ENCODE measurements around the gene ELL. TPM values are rescaled to one million over a fixed set of nuclear protein-coding genes. Genes with fewer than 3 reads are reported as not detected.

The ELL gene
- total RNA-seq, 1 experiment from 2014 or later = 17.0 TPM

DNA sequence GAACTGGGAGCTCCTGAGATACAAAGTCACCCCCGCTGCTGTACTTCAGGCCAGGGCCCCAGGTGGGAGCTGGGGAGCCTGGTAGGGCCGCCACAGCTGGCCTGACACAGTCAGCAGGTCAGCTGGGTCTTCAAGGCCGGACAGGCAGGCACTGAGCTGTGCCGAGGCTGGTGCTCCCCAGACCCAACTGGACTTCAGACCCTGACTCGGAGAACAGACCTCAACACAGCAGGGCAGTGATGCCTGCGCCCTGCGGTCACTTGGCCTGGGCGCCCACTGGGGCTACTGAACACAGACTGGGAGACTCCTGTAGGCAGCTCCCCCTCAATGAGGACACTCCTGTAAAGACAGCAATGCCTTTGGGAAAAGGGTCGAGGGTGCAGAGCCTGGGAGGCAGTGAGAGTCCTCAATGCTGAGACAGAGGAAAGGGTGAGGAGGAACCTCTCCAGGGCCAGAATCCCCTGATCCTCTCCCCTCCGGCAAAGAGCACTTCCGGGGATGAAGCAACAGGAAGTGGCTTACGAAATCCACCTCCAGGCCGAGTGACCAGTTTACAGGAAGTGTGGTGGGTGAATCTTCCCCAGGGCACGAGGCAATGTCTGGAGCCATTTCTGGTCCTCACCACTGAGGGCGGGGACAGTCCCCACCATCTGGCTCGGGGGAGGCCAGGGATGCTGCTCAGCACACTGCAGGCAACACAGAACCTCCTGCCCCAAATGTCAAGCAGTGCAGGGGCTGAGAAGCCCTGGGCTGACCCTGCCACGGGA lies 43.1 kb downstream of the ELL start:
- Histone ChIP-seq H2AK5ac (ENCODE audit: insufficient read length, low read length) (no peak overlapping the region), H3K9me3 (ENCODE audit: control insufficient read depth, low read depth, low read length) (no peaks in the 10 kb centered on the region), H2BK15ac (ENCODE audit: low read depth, low read length) (no peak overlapping the region), H2BK12ac (ENCODE audit: insufficient read length, low read depth, low read length) (no peak overlapping the region), H4K5ac (ENCODE audit: insufficient read length, low read depth, low read length) (no peak overlapping the region), H4K20me1 (ENCODE audit: control insufficient read depth, insufficient read depth, insufficient read length) (no peaks in the 10 kb centered on the region), H4K8ac (replicated peaks; ENCODE audit: insufficient read length, low read depth, low read length) (no peak overlapping the region), H3K4me1 (ENCODE audit: insufficient read depth, low read length) (no peaks in the 10 kb centered on the region; the same call in 1 of the 2 replicates), H3K4ac (ENCODE audit: low read depth, low read length) (no peak overlapping the region), H3K4me2 (ENCODE audit: insufficient read depth, insufficient read length, low read length) (no peak overlapping the region), H3K23ac (ENCODE audit: insufficient read length, low read depth, low read length) (no peak overlapping the region), H3K23me2 (ENCODE audit: insufficient read length, low read depth, low read length, poor library complexity, severe bottlenecking) (no peaks in the 10 kb centered on the region), H2BK20ac (ENCODE audit: low read depth, low read length, poor library complexity, severe bottlenecking) (no peak overlapping the region), H3K9ac (ENCODE audit: extremely low read depth, insufficient read length, low read length) (no peak overlapping the region), H3K14ac (ENCODE audit: insufficient read depth, low read length) (no peak overlapping the region; the same call in 1 of the 2 replicates), H3K27ac (ENCODE audit: insufficient read length, low read depth, low read length) (no peak overlapping the region), H2AFZ (ENCODE audit: low read length) (no peak overlapping the region), H3K56ac (ENCODE audit: insufficient read length, low read depth, low read length) (no peak overlapping the region), H3K18ac (ENCODE audit: insufficient read length, low read depth, low read length) (no peak overlapping the region), H3K27me3 (ENCODE audit: insufficient read depth, low read length) (no peaks in the 10 kb centered on the region), H3K79me2 (ENCODE audit: insufficient read depth, low read length) (no peaks in the 10 kb centered on the region; the same call in 1 of the 2 replicates), H2BK5ac (ENCODE audit: insufficient read length, low read length) (no peak overlapping the region), H4K91ac (ENCODE audit: insufficient read length, low read depth, low read length) (no peak overlapping the region), H3T11ph (ENCODE audit: low read length) (no peak overlapping the region), H2BK120ac (ENCODE audit: low read depth, low read length, poor library complexity, severe bottlenecking) (no peak overlapping the region), H3K79me1 (ENCODE audit: insufficient read depth, low read depth, low read length, poor library complexity, severe bottlenecking) (peaks cover 2% of the 10 kb centered on the region)
- Mint-ChIP-seq H3K27me3 (ENCODE audit: low read depth) (no peaks in the 10 kb centered on the region), H3K27ac (peak overlapping the region; percentile 28 to 70 (median 61); a peak in 4 of 7 replicates), H3K4me1 (peaks cover 22 to 30% of the 10 kb centered on the region in 2 experiments), H3K4me3 (no peak overlapping the region), H3K9me3 (no peaks in the 10 kb centered on the region; a peak in 1 of 5 replicates), H3K36me3 (ENCODE audit: insufficient read depth in 1 of 3, low read depth in 3 of 3) (peaks cover 0 to 3% (median 2%) of the 10 kb centered on the region in 3 experiments; a peak in 1 of 7 replicates)
- TF ChIP-seq, protein P1, sequence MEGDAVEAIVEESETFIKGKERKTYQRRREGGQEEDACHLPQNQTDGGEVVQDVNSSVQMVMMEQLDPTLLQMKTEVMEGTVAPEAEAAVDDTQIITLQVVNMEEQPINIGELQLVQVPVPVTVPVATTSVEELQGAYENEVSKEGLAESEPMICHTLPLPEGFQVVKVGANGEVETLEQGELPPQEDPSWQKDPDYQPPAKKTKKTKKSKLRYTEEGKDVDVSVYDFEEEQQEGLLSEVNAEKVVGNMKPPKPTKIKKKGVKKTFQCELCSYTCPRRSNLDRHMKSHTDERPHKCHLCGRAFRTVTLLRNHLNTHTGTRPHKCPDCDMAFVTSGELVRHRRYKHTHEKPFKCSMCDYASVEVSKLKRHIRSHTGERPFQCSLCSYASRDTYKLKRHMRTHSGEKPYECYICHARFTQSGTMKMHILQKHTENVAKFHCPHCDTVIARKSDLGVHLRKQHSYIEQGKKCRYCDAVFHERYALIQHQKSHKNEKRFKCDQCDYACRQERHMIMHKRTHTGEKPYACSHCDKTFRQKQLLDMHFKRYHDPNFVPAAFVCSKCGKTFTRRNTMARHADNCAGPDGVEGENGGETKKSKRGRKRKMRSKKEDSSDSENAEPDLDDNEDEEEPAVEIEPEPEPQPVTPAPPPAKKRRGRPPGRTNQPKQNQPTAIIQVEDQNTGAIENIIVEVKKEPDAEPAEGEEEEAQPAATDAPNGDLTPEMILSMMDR (conservative IDR thresholded peaks at IDR 0.05) = no peak
- WGBS (ENCODE audit: extremely low coverage, insufficient read length, low lambda C conversion rate) = no CpG with 5 or more reads among the region's 17 CpGs
- DNase-seq = no peak
